Measurements from ENCODE around the gene DEAF1.
"Not testable (repeated sequence)": the region's sequence is repeated elsewhere in the genome, so short reads cannot be mapped to it uniquely, and the experiment has no call there.

Gene DEAF1

GRCh38 chr11:694563-695287 is at the start of gene DEAF1:
DEAF1 (minus strand) TSS chr11:695222; CDS start chr11:695047, 175 bp downstream.
- DNase-seq (ENCODE audit: low read depth in 4 of 4, low spot score in 1 of 4) = peak; percentile 95 to 100 (median 98)

DNA sequence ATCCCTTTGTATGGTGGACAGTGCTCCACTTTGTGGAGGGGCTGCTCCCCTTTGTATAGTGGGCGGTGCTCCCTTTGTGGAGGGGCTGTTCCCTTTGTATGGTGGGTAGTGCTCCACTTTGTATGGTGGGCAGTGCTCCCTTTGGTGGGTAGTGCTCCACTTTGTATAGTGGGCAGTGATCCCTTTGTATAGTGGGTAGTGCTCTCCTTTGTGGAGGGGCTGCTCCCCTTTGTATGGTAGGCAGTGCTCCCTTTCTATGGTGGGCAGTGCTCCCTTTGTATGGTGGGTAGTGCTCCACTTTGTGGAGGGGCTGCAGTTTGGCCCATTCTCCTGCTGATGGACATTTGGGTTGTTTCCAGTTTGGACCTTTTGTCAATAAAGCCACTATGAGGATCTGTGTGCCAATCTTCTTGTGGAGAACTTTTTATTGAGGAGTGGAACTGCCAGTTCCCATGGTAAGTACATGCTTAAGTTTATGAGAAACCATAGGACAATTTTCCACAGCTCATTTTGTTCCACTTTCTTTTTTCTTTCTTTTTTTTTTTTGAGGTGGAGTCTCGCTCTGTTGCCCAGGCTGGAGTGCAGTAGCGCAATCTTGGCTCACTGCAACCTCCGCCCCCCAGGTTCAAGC is 47.7 kb upstream of the DEAF1 start:
- no peak for DNase-seq (ENCODE audit: low read depth in 4 of 4, low spot score in 1 of 4)

- DNase-seq (ENCODE audit: low read depth in 4 of 4, low spot score in 1 of 4) = no peak
Observed at GRCh38 chr11:742156-742546, 47.1 kb upstream of the DEAF1 start.

GRCh38 chr11:737899-738298 is 42.9 kb upstream of the DEAF1 start:
- not testable (repeated sequence) for DNase-seq (ENCODE audit: low read depth in 4 of 4, low spot score in 1 of 4)

GRCh38 chr11:737366-737765 is 42.3 kb upstream of the DEAF1 start:
- no peak for DNase-seq (ENCODE audit: low read depth in 4 of 4, low spot score in 1 of 4)

- not testable (repeated sequence) for DNase-seq (ENCODE audit: low read depth in 4 of 4, low spot score in 1 of 4)
Observed at GRCh38 chr11:734541-734940, 39.5 kb upstream of the DEAF1 start.

DNA sequence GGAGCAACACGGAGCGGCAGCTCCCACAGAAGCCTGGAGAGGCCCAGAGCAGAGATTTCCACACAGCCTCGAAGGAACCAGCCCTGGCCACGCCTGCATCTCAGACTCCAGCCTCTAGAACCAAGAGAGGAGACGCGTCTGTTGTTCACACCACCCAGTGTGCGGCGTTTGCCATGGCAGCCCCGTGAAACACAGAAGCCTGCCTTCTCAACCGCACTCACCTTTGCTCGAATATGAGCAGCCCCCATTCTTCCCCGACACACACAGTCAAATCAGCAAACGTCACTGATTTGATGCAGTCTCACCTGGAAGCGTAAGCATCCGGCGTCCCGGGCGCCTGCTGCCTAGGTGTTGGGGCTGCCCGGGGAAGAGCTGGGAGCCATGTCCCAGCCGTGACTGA is 38.0 kb upstream of the DEAF1 start:
- no peak for DNase-seq (ENCODE audit: low read depth in 4 of 4, low spot score in 1 of 4)

DNA sequence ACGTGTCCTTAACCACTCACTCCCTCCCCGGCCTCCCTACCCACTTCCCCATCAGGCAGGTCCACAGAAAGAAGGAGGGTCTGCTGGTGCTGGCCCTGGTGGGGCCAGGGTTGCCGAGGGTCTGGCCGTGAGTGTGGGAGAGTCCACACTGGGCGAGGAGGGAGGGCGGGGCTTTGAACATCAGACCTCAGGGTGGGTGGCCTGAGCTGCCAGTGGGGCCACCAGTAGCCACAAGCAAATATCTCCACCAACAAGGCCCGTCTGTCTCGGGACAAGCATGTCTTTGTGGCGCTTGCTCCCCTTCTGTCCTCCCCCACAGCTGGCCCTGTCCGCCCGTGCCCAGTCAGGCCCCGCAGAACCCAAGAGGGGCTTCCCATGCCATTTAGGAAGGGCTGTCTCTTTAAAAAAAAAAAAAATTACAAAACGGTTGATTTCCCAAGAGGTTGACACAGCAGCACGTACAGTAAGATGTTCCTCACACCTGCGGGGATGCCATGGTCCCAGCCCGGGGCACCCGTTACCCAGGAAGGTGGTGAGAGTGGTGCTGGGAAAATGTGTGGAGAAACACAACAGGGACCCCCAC is 34.6 kb upstream of the DEAF1 start:
- no peak for DNase-seq (ENCODE audit: low read depth in 4 of 4, low spot score in 1 of 4)

- DNase-seq (ENCODE audit: low read depth in 4 of 4, low spot score in 1 of 4) = no peak
Observed at GRCh38 chr11:728901-729491, 34.0 kb upstream of the DEAF1 start.

DNA sequence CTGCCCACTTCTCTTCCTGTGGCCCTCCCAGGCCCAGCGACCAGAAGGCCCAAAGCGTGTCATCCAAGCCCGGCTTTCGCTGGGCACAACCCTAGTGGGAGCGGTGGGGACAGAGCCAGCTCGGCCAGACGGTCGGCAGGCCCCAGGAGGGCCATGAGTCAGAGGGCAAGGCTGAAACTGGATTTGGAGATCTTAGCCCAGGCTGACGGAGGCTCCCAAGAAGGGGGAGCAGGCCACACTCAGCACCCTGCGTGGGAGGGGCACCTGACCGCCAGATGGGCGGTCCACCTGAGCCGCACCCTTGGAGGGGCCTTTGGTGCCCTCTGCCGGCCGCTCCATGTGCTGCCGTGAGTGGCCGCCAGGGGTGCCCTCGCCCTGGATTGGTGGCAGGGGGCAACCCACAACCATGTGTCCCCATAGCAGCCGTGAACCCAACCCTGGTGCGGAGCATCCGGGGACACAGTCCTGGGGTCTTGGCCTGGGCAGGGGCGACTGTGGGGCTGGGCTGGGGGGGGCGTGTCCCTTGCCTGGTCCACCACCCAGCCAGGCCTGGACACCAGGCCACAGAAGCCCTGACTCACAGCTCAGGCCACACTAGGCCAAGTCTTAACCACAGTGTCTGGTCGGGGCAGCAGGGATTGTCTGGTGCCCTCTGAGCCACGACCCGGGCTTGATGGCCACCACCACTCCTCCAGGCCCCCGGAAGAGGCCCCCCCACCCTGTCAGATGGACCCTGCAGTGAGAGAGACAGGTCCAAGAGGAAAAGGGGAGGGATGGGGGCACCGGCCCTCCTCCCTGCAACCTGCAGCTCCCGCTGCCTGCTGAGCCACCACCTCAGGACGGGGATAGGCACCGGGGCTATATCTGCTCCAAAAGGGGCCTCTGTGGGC is 33.1 kb upstream of the DEAF1 start:
- DNase-seq (ENCODE audit: low read depth in 4 of 4, low spot score in 1 of 4) = peak; percentile 59 to 70 (median 62)

DNA sequence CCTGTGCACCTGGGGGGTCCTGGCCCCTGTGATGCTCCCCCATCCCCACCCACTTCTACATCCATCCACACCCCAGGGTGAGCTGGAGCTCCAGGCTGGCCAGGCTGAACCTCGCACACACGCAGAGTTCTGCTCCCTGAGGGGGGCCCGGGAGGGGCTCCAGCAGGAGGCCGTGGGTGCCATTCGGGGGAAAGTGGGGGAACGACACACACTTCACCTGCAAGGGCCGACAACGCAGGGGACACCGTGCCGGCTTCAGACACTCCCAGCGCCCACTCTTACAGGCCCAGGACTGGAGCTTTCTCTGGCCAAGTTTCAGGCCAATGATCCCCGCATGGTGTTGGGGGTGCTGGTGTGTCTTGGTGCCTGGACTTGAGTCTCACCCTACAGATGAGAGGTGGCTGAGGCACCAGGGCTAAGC is 32.3 kb upstream of the DEAF1 start:
- DNase-seq (ENCODE audit: low read depth in 4 of 4, low spot score in 1 of 4) = no peak

- DNase-seq (ENCODE audit: low read depth in 4 of 4, low spot score in 1 of 4) = peak in 1 of 4 experiments; percentile 29
Observed at GRCh38 chr11:726278-727220, 31.5 kb upstream of the DEAF1 start.

DNA sequence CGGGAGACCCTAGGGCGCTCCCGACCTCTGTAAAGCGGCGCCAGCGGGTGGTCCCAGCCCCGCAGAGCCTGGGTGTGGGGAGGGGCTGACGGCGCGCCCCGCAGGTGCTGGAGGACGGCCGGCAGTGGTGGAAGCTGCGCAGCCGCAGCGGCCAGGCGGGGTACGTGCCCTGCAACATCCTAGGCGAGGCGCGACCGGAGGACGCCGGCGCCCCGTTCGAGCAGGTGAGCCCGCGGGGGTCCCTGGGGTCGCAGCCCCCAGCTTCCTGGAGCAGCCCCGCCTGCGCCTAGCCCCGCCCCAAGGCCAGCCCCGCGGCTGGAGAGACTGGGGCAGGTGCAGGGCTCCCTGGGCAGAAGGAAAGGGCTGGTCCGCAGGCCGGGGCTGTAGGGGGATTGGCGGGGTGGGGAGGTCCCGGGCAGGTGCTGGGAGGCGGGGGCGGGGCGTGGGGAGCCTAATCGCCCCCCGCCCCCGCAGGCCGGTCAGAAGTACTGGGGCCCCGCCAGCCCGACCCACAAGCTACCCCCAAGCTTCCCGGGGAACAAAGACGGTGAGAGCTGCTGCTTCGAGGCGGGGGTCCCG is 30.7 kb upstream of the DEAF1 start:
- DNase-seq (ENCODE audit: low read depth in 4 of 4, low spot score in 1 of 4) = no peak

DNA sequence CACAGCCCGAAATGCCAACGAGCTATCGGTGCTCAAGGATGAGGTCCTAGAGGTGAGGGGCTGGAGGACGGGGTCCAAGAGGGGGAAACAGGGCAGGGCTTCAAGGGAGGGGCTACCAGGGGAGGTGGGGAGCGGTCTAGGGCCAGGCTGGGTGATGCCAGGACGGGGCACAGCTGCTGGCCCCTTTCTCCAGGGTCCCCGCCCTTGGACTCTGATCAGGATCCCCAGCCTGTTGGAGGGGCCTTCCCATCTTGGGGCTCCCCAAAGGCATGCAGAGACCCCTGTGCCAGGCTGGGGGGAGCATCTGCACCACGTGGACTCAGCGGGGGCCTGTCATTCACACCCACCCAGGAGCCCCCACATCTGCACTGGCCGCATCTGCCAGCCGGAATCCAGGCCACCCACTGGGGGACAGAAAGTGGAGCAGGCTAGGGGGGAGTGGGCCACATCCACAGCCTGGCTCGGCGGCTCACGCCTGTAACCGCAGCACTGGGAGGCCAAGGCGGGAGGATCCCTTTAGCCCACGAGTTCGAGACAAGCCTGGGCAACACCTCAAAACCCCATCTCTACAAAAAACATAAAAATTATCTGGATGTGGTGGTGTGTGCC is 29.9 kb upstream of the DEAF1 start:
- no peak for DNase-seq (ENCODE audit: low read depth in 4 of 4, low spot score in 1 of 4)

- no peak for DNase-seq (ENCODE audit: low read depth in 4 of 4, low spot score in 1 of 4)
Observed at GRCh38 chr11:724049-724777, 29.2 kb upstream of the DEAF1 start.

GRCh38 chr11:723120-723883 is 28.3 kb upstream of the DEAF1 start:
- DNase-seq (ENCODE audit: low read depth in 4 of 4, low spot score in 1 of 4) = no peak

- DNase-seq (ENCODE audit: low read depth in 4 of 4, low spot score in 1 of 4) = no peak
Observed at GRCh38 chr11:722346-722811, 27.4 kb upstream of the DEAF1 start.
